HG02678 (cell line): Measurements from ENCODE around the gene TCEANC2.
"Not testable (repeated sequence)": the region's sequence is repeated elsewhere in the genome, so short reads cannot be mapped to it uniquely, and the experiment has no call there.

Source experiments
- ATAC-seq: cut with Tn5 transposase; IDR thresholded peaks from one replicate; pipeline ENCODE4 v1.9.1; 2021; ENCODE audit warnings: mild to moderate bottlenecking, moderate library complexity; ENCODE audit not compliant: unreplicated experiment

Gene TCEANC2

DNA sequence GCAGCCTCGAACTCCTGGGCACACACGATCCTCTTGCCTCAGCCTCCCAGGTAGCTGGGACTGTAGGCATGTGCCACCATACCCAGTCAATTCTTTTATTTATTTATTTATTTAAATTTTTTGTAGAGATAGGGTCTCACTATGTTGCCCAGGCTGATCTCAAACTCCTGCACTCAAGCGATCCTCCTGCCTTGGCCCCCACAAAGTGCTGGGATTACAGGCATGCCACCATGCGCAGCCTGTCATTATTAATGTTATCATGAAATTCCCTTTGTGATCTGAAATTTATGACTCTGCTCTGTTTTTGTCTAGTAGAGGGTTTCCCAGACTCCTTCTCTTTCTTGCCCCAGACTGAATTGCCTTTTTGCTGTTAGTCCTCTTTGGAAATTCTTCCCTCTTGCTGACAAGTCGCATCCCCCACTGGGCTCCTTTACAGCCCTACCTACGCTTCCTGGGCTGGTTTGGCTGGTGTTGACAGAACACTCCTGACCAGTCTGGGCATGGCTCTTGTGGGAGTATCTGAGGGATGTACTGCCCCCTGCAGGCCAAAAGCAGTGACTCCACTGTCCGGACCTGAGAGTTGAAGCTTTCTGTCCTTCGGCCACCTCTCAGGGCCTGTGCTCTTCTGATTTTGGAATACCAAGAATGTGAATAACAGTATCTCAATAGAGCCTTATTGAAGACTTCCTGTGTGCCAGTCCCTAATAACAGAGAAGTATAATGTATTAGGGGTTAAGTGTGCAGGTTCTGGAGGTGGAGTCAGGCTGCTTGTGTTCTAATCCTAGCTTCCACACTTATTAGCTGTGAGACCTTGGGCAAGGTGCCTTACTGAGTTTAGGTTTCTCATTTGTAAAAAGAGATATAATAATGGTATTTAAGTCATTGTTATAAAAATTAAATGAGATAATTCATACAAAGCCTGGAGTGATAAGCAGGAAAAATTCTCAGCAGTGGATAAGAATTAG lies 28.2 kb downstream of the TCEANC2 start:
- peak; percentile 72 for ATAC-seq

DNA sequence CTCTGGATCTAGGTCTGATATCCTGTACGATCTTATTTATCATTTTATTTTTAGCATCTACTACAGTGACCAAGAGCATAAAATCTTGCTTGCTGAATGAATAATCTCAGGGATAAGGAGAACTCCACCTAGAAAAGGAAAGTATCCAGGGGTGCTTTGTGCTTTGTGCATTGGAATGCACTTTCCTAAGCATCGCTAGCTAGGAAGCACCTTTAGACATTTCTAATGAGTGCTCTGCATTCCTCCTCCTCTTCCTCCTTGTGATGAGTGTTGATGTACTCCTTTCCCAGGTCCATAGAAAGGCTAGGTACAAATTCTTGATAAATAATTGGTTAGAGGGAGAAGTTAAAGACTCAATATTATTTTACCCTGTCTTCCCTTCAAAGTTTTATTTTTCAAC lies 31.4 kb downstream of the TCEANC2 start:
- ATAC-seq: no peak

DNA sequence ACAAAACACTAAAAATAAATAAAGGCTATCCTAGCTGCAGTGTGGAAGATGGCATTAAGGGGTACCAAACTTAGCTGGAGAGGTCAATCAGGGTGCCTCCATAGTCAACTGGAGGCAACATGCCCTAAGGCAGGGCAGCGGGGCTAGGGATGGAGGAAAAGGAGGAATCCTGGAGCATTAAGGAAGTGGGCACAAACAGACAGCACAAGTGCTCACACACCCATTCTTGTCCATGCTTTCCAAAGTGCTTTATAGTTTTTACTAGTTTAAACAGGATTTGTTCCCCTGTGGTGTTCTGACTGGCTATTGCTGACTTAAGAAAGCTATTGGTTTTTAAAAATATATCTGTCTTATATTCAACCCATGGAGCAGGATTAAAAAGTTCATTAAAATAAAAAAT lies 33.3 kb downstream of the TCEANC2 start:
- ATAC-seq: no peak

DNA sequence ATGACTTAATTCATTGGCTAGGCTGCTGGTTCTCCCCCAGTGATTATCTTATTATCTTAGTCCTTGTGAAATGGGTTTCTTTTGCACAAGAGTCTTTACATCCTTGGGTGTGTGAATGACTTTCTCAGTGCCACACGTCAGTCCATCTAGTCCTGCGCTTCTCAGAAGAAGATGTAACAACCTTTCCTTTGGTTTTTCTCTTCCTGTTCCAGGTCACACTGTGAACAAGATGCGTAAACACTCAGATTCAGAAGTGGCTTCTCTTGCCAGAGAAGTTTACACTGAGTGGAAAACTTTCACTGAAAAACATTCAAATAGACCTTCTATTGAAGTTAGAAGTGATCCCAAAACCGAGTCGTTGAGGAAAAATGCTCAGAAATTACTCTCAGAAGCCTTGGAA lies 35.0 kb downstream of the TCEANC2 start:
- ATAC-seq: no peak

DNA sequence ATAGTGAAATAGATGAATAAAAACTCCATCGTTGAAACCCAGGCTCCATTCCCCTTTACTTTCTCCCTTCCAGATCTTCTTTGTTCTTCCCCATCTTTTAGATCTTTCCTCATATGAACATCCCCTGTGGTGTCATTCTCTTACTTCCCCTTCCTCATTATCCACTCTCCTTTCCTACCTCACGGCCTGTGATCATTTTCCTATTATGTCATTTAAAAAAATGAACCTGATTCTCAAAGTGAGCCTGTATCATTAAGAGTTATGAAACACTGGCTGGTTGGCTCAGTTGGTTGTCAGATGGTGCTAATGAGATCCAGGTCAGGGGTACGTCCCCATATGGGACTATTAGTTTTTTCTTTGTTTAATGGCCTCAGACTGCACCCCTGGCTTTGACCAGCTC lies 38.3 kb downstream of the TCEANC2 start:
- ATAC-seq: no peak

DNA sequence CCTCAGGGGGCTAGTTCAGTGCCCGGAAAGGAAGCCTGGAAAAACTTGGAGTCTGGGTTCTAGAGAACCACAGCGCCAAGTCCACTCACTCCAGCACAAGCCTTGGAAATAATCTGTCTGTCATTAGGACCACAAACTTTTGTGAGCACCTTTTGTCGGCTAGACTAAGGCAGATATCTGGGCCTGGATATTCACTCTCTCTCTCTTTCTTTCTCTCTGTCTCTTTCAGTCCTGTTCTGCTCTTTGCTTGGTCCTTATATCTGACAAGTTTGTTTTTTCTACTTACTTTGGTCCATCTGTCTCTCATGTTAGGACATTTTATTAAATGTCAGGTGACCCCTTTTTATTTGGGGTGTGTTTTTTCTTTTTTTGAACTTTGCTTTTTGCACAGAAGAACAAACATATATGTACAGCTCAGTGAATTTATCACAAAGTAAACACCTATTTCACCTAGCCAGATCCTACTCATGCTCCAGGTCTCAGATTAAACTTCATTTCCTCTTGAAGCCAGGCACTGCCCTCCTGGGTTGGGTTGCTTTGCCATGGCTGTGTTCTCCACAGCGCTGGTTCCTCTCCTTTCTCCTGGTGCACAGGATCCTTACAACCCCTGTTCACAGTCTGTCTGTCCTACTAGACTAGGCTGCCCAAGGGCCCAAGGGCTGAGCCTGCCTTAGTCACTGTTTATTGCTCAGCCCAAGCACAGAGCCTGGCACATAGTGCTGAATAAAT lies 40.8 kb downstream of the TCEANC2 start:
- no peak for ATAC-seq

DNA sequence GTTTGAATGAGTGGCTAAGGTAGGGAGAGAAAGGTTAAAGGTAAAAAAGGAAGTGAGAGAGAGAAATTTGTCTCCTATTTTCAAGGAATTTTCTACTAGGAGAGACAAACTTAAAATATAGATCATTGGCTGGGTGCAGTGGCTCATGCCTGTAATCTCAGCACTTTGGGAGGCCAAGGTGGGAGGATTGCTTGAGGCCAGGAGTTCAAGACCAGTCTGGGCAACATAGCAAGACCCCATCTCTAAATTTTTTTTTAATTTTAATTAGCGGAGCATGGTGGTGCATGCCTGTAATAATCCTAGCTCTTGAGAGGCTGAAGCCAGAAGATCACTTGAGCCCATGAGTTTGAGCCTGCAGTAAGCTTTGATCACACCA lies 41.3 kb downstream of the TCEANC2 start:
- ATAC-seq: not testable (repeated sequence)

DNA sequence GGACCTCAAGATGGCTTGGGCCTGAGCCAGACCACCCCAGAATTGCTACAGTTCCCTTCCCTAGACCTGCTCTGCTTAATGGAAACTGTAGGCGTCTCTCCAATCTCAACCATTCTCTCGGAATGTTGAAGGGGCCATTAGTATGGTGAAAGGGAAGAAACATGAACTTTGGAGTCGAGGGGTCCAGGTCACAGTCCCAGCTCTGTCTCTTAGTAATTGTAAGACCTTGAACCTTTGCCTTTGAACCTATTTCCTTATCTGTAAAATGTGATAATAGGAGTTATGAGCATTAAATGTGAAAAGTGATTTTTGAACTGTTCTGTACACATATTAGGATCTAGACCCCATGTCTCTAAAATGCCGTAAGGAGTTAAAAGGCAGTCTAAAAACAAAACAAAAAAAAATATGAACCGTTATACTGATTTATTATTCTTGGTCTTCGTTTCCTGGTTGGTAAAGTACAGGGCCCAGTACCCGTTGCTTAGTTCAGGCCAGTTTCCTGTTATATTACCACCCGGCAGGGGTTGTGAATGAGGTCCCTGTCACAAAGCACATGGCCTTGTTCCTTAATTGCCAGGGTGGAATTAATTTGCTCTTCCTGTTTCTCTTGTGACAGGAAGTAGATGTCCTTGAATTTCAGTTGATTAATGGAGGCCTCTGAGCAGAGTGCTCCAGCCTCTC lies 42.3 kb downstream of the TCEANC2 start:
- ATAC-seq: no peak

DNA sequence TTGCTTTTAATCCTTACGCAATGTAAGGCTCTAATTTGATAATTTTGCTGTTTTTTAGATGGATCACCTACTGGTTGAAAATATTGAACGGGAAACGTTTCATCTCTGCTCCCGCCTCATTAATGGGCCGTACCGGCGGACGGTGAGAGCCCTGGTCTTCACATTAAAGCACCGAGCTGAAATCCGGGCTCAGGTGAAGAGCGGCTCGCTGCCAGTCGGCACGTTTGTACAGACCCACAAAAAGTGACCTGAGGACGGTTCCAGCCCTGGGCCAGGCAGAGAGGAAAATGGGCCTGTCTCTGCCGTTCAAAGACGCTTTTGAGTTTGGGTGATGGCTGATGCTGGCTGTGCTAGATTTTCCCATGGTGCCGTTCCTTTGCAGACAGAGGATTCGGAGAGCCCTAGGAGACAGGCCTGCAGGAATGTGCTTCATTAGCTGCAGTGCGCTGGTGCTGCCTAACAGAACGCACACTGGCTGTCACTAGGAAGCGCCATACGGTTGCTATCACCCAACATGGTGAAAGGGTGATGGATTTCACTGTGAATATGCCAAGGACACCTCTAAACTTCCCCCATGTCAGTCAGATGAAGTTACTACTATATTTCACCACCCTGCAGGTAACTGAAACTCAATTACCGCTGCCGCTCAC lies 42.9 kb downstream of the TCEANC2 start:
- ATAC-seq: no peak

DNA sequence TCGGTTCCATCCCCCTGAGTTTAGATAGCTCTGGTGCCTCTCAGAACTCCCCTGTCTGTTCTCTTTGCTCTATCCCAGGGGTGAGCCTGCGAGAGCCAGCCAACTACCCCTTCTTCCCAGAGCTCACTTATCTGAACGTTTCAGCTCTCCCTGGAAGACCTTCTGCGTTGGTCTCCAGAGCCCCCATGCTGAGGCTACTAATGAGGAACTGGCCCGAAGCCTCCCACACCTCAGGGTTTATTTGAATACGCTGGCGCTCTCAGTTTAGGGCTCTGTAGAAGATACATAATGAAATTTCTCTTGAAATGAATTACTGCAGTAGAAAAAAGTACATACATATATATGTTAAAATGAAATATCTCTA lies 43.5 kb downstream of the TCEANC2 start:
- no peak for ATAC-seq

DNA sequence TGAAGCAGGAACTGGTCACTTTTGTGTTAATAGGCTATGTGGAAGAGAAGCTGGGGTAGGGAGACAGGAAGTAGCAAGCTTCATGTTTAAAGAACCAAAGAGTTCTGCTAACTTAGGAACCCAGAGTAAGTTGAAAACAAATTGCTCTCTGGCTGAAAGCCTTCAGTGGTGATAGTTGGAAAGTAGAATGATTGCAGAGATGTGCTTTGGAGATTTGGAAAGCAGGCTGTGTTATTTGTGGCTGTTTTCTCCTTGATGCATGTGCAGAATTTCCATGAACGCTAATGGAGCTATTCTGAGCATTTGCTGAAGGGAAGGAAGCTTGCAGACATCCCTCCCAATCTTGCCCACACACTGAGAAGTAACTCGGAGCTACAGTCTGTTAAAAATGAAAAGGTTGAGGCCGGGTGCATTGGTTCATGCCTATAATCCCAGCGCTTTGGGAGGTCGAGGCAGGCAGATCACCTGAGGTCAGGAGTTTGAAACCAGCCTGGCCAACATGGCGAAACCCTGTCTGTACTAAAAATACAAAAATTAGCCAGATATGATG lies 45.7 kb downstream of the TCEANC2 start:
- no peak for ATAC-seq

DNA sequence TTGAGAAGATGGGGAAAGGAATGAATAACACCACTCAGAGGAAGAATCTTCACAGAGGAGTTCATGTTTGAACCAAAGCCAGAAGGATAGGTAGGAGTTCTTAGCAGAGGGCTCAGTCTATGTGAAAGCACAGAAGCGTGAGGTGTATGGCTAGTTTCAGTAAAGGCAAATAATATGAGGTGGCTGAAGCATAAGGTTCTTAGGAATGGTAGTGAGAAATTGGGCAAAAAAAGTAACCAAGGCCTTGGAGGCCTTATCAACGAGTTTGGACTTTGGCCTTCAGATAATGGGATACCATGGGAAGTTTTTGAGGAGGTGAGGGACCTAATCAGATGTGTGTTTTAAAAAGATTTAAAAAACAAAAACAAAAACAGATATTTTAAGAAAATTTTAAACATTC lies 47.1 kb downstream of the TCEANC2 start:
- ATAC-seq: no peak

DNA sequence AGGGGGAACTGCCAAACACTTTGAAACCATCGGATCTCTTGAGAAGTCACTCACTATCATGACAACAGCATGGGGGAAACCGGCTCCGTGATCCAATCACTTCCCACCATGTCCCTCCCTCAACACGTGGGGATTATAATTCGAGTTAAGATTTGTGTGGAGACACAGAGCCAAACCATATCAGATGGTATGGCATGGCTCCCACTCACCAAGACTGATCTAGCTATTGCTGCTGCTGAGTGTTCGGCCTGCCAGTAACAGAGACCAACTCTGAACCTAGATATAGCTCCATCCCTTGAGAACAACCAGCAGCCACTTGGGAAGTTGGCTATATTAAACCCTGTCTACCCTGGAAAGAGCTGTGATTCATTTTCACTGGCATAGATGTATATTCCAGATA lies 50.0 kb downstream of the TCEANC2 start:
- ATAC-seq: no peak

DNA sequence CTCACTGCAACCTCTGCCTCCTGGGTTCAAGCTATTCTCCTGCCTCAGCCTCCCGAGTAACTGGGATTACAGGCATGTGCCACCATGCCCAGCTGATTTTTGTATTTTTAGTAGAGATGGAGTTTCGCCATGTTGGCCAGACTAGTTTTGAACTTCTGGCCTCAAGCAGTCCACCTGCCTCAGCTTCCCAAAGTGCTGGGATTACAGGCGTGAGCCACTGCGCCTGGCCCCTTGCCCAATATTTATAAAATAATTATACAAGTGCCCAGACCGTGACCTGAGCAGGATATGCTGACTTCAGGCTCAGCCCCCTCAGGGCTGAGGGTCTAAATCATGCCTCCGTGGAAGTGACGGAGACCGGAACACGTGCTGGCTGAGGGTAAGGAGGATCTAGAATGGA lies 51.2 kb downstream of the TCEANC2 start:
- not testable (repeated sequence) for ATAC-seq

DNA sequence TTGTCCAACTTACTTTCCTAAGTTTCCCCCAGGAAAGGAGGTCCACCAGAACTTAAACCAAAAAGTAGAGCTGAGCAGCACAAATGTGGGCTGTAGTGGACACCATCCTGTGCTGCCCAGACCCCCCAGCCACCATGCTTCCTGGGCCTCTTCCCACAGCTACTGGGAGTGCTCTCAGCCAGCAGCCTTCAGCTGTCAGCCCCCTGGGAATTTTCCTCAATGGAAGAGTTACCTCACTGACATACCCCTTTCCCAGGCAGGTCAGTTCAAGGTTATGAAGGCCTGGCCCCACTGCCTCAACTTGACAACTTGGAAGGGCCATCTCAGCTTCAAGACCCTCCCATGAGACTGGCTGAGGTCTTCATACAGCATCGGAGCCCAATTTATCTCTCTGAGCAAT lies 51.7 kb downstream of the TCEANC2 start:
- no peak for ATAC-seq

DNA sequence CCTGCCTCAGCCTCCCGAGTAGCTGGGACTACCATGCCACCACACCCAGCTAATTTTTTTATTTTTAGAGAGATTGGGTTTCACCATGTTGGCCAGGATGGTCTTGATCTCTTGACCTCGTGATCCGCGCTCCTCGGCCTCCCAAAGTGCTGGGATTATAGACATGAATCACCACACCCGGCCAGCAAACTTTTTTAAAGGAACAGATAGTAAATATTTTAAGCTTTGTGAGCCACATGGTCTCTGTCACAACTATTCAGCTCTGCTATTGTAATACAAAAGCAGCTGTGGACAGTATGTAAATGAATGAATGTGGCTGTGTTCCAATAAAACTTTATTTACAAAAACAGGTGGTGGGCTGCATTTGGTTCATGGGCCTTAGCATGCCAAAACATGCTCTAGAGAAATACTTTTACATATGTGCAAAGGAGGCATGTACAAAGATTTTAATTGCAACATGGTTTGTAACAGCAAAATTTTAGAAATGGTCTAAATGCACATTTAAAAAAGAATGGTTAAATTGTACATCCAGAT lies 52.4 kb downstream of the TCEANC2 start:
- no peak for ATAC-seq

DNA sequence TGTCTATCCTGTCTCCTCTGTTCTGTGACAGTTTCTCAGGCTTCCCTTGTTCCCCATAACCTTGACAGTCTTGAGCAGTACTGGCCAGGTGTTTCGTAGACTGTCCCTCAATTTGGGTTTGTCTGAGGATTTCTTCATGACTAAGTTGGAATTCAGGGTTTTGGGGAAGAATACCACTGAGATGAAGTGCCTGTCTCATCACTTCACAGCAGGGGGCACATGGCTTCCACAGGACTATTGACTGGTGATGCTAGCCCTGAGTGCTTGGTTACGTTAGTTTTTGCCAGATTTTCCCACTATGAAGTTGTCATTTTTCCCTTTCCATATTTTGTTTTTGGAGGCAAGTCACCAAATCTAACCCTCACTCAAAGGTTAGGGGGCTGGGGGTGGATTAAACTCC lies 53.7 kb downstream of the TCEANC2 start:
- no peak for ATAC-seq

DNA sequence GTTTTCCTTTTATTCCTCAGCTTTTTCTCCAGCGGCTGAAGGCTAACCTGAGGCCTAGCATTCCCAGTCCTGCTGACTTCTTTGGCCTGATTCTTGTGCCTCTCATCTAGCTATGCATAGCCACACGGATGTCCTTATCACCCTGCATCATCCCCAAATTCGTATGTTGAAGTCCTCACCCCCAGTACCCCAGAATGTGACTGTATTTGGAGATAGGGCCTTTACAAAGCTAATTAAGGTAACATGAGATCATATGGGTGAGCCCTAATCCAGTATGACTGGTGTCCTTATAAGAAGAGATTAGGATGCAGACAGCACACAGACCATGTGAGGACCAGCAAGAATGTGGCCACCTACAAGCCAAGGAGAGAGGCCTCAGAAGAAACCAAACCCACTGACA lies 54.7 kb downstream of the TCEANC2 start:
- ATAC-seq: no peak

DNA sequence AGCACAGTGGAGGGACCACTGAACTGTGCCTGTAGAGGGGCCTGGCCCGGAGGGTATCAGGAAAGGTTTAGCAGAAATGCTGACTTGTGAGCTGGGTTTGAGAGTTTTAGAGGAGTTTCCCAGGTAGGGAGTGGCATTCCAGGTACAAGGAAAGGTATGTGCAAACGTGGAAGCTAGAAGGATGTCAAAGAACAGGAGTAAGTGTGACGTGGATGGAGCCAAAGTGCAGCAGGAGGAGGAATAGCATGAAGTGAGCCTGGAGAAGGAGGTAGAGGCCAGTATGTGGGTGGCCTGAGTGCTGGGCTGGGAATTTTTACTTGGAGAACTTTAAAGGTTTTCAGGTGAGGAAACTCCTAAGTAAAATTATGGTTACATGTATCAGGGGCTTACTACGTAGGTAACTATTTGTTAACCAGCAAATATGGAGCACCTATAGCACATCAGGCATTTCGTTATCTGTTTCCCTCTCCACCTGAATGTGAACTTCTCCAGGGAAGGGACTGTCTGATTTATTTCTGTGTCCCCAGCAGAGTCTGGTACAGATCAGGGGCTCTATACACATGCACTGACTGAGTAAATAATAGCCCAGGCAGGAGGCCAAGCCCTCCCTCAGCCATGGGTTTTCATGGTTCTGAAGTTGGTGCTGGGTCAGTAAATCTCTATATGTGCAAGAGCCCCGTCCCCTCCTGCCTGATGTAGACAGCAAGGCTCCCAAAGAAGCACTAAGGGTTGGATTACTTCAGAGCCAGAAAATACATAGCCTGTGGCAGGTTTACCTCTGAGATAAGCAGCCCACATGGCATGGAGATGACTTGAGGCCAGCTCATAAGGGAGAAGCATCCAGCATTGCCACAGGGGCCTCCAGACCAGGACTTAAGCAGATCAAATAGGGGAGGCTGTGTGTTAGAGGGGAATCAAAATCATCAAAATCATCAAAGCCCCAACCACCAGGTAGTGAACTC lies 56.0 kb downstream of the TCEANC2 start:
- ATAC-seq: no peak

DNA sequence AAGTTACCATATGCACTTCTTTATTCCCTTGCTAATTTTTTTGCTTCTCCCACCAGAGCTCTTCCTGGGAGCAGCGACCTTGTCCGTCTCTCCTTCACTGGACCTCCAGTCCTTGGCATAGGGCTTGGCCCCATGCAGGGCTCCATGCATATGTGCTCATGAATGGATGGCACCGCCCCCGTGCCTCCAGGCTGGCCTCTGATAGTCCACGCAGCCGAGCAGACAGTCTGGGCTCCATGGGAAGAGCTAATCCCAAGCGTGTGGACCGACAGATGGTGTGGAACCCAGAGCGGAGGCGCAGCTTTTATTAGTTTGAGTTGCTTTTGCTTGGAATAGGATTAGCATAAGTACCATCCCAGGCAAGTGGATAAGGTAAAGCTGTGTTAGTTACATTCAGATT lies 57.6 kb downstream of the TCEANC2 start:
- ATAC-seq: no peak
